ENCODE data around the gene TBX2.
"Not testable (repeated sequence)": the region's sequence is repeated elsewhere in the genome, so short reads cannot be mapped to it uniquely, and the experiment has no call there.

Gene TBX2

DNA sequence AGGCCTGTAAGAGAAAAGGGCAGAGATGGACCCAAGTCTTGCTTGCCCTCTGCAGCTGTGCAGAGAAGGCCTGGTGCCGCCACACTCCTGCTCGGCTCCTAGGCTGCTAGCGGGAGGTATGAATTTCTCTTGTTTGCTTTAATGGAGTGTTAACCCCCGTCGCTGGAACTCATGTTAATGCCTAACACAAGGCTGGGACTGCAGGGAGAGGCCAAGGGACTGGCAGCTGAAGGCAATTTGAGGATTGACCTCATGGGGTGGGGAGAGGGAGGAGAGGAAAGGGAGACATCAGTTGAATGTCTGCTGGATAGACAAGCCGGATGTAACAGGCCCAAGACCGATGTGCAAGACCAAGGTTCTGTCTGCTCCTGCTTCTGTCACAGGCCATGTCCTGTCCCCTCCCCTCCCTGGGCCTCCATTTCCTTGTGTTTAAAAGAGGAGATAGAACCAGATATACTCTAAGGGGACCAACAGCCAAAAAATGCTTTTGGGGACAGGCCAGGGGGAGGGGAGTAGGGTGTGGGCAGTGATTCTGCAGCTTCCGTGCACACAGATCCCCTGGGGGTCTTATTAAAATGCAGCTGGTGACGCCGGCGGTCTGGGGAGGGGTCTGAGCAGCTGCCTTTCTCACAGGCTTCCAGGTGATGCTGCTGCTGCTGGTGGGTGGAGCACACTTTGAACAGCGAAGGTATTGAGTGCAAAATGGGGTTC lies 46.7 kb upstream of the TBX2 start:
- Histone ChIP-seq H3K4me3 (ENCODE audit: low read length) (no peak overlapping the region), H3K27me3 (ENCODE audit: control insufficient read depth, low read length) (no peaks in the 10 kb centered on the region), H4K20me1 (ENCODE audit: control insufficient read depth, insufficient read depth, low read depth, low read length) (no peaks in the 10 kb centered on the region), H3F3A (ENCODE audit: control insufficient read depth, insufficient read depth) (no peaks in the 10 kb centered on the region), H3K27ac (ENCODE audit: low read depth, low read length) (no peak overlapping the region), H3K36me3 (ENCODE audit: control insufficient read depth, low read length) (no peaks in the 10 kb centered on the region), H3K9me3 (ENCODE audit: control insufficient read depth, insufficient read depth, low read length) (no peaks in the 10 kb centered on the region), H3K4me1 (ENCODE audit: control insufficient read depth, low read length) (no peaks in the 10 kb centered on the region), H3K79me2 (ENCODE audit: control insufficient read depth, low read length) (peaks cover 7% of the 10 kb centered on the region; the same call in 1 of the 2 replicates), H3K4me2 (ENCODE audit: low read length) (no peak overlapping the region), H3K9me2 (replicated peaks; ENCODE audit: control insufficient read depth, low read length) (no peaks in the 10 kb centered on the region)
- no peak for TF ChIP-seq EZH2phosphoT487 (IDR thresholded peaks at IDR 0.05; ENCODE audit: borderline replicate concordance, low read length)
- TF ChIP-seq, protein P1, sequence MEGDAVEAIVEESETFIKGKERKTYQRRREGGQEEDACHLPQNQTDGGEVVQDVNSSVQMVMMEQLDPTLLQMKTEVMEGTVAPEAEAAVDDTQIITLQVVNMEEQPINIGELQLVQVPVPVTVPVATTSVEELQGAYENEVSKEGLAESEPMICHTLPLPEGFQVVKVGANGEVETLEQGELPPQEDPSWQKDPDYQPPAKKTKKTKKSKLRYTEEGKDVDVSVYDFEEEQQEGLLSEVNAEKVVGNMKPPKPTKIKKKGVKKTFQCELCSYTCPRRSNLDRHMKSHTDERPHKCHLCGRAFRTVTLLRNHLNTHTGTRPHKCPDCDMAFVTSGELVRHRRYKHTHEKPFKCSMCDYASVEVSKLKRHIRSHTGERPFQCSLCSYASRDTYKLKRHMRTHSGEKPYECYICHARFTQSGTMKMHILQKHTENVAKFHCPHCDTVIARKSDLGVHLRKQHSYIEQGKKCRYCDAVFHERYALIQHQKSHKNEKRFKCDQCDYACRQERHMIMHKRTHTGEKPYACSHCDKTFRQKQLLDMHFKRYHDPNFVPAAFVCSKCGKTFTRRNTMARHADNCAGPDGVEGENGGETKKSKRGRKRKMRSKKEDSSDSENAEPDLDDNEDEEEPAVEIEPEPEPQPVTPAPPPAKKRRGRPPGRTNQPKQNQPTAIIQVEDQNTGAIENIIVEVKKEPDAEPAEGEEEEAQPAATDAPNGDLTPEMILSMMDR (IDR thresholded peaks at IDR 0.05; ENCODE audit: low read depth, low read length, poor library complexity, severe bottlenecking): no peak

DNA sequence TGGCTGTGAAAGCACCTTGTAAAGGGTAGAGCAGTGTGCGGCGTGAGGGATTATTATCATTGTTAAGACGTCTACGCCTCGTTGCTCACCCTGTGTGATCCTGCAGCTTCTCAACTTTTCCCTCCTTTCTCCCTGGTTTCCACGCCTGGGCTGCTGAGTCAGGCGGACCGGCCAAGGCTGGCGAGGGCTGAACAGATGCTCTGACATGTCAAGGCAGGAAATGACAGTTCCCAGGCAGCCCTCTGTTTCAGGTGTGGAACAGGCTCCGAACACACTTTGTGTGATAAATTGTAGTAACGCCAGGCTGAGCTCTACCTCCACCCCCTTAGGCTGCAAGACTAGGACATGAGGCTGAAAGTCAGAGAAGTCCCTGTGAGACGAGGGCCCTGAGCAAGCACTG lies 46.0 kb upstream of the TBX2 start:
- peaks cover 7% of the 10 kb centered on the region; the same call in 1 of the 2 replicates for H3K79me2 ChIP-seq (ENCODE audit: control insufficient read depth, low read length)

DNA sequence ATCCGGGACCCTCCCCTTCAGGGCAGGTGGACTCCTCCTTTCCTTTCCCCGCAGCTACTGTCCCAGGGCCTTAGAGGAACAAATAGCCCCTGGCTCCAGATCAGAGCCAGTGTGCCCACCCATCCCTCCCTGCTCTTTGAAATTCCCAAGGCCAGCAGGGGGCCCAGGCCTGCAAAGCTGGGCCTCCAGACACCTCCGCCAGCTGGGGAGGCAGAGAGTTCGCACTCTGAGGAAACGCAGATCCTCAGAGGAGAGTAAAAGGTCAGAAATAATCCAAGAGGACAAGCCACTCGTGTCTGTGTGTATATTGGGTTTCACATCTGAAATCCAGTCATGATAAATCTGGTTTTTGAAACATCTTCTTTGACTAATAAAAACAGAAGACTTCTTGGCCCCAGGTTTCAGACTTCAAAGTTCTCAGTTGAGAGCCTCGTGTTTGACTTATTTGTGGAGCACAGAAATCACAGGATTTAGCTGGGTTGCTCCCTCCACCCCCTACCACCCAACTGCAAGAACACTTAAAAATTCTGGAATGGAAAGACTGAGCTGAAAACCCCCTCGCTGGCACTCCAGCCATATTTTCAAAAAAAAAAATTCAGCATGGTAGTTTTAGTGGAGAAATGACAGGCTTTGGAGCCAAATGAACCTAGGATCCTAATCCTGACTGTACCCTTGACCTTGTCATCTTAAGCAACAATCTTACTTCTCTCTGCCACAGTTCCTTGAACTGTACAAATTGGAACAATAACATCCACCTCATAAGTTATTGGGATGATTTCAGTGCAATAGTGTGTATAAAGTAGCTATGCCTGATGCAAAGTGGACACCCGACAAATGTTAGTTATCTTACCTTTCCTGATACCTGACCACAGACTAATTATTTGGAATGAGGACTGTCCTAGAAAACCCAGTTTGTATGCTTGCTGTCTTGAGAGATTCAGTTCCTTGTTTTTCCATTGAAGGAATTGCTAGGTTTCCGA lies 44.5 kb upstream of the TBX2 start:
- H3K79me2 ChIP-seq (ENCODE audit: control insufficient read depth, low read length): peaks cover 7% of the 10 kb centered on the region; the same call in 1 of the 2 replicates
- H3K4me2 ChIP-seq (ENCODE audit: low read length): no peak overlapping the region
- H3K9me3 ChIP-seq (ENCODE audit: control insufficient read depth, insufficient read depth, low read length): no peaks in the 10 kb centered on the region
- H3K4me3 ChIP-seq (ENCODE audit: low read length): no peak overlapping the region
- H3K27ac ChIP-seq (ENCODE audit: low read depth, low read length): no peak overlapping the region
- H4K20me1 ChIP-seq (ENCODE audit: control insufficient read depth, insufficient read depth, low read depth, low read length): no peaks in the 10 kb centered on the region
- no peaks in the 10 kb centered on the region for H3K36me3 ChIP-seq (ENCODE audit: control insufficient read depth, low read length)
- H3K27me3 ChIP-seq (ENCODE audit: control insufficient read depth, low read length): no peaks in the 10 kb centered on the region
- H3K9me2 ChIP-seq (replicated peaks; ENCODE audit: control insufficient read depth, low read length): no peaks in the 10 kb centered on the region
- no peaks in the 10 kb centered on the region for H3K4me1 ChIP-seq (ENCODE audit: control insufficient read depth, low read length)
- TF ChIP-seq, protein P1 (IDR thresholded peaks at IDR 0.05; ENCODE audit: low read depth, low read length, poor library complexity, severe bottlenecking): no peak
- no peak for TF ChIP-seq EZH2phosphoT487 (IDR thresholded peaks at IDR 0.05; ENCODE audit: borderline replicate concordance, low read length)
- H3F3A ChIP-seq (ENCODE audit: control insufficient read depth, insufficient read depth): no peaks in the 10 kb centered on the region

More for the DNA sequence above, 46.0 kb upstream of the TBX2 start:
- Histone ChIP-seq H3K4me1 (ENCODE audit: control insufficient read depth, low read length) (no peaks in the 10 kb centered on the region), H4K20me1 (ENCODE audit: control insufficient read depth, insufficient read depth, low read depth, low read length) (no peaks in the 10 kb centered on the region), H3K4me3 (ENCODE audit: low read length) (no peak overlapping the region), H3K27me3 (ENCODE audit: control insufficient read depth, low read length) (no peaks in the 10 kb centered on the region), H3F3A (ENCODE audit: control insufficient read depth, insufficient read depth) (no peaks in the 10 kb centered on the region), H3K27ac (ENCODE audit: low read depth, low read length) (no peak overlapping the region), H3K9me2 (replicated peaks; ENCODE audit: control insufficient read depth, low read length) (no peaks in the 10 kb centered on the region), H3K4me2 (ENCODE audit: low read length) (no peak overlapping the region), H3K9me3 (ENCODE audit: control insufficient read depth, insufficient read depth, low read length) (no peaks in the 10 kb centered on the region), H3K36me3 (ENCODE audit: control insufficient read depth, low read length) (no peaks in the 10 kb centered on the region)
- TF ChIP-seq EZH2phosphoT487 (IDR thresholded peaks at IDR 0.05; ENCODE audit: borderline replicate concordance, low read length): no peak
- TF ChIP-seq, protein P1 (IDR thresholded peaks at IDR 0.05; ENCODE audit: low read depth, low read length, poor library complexity, severe bottlenecking): no peak

DNA sequence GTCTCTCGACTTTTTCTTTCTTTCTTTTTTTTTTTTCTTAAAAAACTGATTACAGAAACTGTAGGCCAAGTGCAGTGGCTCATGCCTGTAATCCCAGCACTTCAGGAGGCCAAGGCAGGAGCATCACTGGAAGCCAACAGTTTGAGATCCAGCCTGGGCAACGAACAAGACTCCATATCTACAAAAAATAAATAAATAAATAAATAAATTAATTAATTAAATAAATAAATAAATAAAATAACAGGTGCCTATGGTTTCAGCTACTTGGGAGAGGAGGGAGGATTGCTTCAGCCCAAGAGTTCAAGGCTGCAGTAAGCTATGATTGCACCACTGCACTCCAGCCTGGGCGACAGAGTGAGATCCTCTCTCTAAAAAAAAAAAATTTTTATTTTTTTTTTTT lies 42.6 kb upstream of the TBX2 start:
- H3K27ac ChIP-seq (ENCODE audit: low read depth, low read length): not testable (repeated sequence)

DNA sequence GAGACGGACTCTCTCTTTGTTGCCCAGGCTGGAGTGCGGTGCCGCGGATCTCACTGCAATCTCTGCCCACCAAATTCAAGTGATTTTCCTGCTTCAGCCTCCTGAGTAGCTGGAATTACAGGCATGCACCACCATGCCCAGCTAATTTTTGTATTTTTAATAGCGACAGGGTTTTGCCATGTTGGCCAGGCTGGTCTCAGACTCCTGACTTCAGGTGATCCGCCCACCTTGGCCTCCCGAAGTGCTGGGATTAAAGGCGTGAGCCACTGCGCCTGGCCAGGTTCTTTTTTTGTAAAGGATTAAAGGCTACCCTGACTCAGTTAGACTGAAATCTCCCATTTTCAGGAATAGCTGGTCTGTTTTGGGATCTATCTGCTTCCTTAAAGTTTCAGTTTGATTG lies 40.1 kb upstream of the TBX2 start:
- not testable (repeated sequence) for H3K36me3 ChIP-seq (ENCODE audit: control insufficient read depth, low read length); H3K4me2 ChIP-seq (ENCODE audit: low read length); H3K4me3 ChIP-seq (ENCODE audit: low read length); H3K9me2 ChIP-seq (replicated peaks; ENCODE audit: control insufficient read depth, low read length); H3K4me1 ChIP-seq (ENCODE audit: control insufficient read depth, low read length); H3K27me3 ChIP-seq (ENCODE audit: control insufficient read depth, low read length); H4K20me1 ChIP-seq (ENCODE audit: control insufficient read depth, insufficient read depth, low read depth, low read length); H3K27ac ChIP-seq (ENCODE audit: low read depth, low read length); H3K79me2 ChIP-seq (ENCODE audit: control insufficient read depth, low read length); H3F3A ChIP-seq (ENCODE audit: control insufficient read depth, insufficient read depth); H3K9me3 ChIP-seq (ENCODE audit: control insufficient read depth, insufficient read depth, low read length)

More for the DNA sequence above, 42.6 kb upstream of the TBX2 start:
- not testable (repeated sequence) for H3F3A ChIP-seq (ENCODE audit: control insufficient read depth, insufficient read depth); H3K79me2 ChIP-seq (ENCODE audit: control insufficient read depth, low read length); H3K4me3 ChIP-seq (ENCODE audit: low read length); H3K9me3 ChIP-seq (ENCODE audit: control insufficient read depth, insufficient read depth, low read length); H3K4me2 ChIP-seq (ENCODE audit: low read length); H3K36me3 ChIP-seq (ENCODE audit: control insufficient read depth, low read length); H3K4me1 ChIP-seq (ENCODE audit: control insufficient read depth, low read length); H3K27me3 ChIP-seq (ENCODE audit: control insufficient read depth, low read length); H4K20me1 ChIP-seq (ENCODE audit: control insufficient read depth, insufficient read depth, low read depth, low read length); H3K9me2 ChIP-seq (replicated peaks; ENCODE audit: control insufficient read depth, low read length)
